GM12801 (cell line): ENCODE results near the gene ZNF641.

Experiments
- TF ChIP-seq, protein P1 (sequence below): IDR thresholded peaks from one replicate; pipeline ENCODE4 v1.5.1; 2011; ENCODE audit warnings: control low read depth; ENCODE audit not compliant: insufficient read length; ENCODE audit errors: extremely low read depth

Gene ZNF641

DNA sequence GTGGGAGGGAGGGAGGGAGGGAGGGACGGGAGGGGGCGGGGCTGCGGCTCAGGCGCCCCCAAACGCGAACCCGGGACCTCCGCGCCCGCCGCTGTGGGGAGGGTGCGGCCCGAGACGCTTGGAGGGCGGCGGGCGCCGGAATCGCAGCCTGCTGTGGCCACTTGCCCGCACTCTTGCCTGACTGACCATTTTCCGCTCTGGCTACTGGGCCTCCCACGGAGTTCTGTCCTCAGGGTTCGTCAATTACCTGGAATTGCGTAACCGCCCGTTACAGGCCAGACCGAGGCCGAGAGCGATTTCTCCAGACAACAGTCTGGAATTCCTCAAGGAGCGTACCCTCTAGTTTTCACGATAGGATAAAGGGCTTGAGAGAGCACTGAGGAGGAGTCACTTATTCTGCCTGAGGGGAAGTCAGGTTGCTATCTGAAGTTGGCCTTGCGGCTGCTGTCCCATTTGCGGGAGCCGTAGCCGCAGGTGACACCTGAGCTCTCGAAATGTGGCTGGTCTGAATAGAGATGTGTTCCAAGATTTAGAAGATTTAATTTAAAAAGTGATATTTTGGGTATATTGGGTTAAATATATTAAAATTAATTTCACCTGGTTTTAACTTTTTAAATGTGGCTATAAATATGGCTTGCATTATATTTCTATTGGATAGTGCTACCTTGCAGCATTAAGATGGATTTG, 446 bp upstream of the ZNF641 start:
- TF ChIP-seq, protein P1, sequence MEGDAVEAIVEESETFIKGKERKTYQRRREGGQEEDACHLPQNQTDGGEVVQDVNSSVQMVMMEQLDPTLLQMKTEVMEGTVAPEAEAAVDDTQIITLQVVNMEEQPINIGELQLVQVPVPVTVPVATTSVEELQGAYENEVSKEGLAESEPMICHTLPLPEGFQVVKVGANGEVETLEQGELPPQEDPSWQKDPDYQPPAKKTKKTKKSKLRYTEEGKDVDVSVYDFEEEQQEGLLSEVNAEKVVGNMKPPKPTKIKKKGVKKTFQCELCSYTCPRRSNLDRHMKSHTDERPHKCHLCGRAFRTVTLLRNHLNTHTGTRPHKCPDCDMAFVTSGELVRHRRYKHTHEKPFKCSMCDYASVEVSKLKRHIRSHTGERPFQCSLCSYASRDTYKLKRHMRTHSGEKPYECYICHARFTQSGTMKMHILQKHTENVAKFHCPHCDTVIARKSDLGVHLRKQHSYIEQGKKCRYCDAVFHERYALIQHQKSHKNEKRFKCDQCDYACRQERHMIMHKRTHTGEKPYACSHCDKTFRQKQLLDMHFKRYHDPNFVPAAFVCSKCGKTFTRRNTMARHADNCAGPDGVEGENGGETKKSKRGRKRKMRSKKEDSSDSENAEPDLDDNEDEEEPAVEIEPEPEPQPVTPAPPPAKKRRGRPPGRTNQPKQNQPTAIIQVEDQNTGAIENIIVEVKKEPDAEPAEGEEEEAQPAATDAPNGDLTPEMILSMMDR, result no peak

DNA sequence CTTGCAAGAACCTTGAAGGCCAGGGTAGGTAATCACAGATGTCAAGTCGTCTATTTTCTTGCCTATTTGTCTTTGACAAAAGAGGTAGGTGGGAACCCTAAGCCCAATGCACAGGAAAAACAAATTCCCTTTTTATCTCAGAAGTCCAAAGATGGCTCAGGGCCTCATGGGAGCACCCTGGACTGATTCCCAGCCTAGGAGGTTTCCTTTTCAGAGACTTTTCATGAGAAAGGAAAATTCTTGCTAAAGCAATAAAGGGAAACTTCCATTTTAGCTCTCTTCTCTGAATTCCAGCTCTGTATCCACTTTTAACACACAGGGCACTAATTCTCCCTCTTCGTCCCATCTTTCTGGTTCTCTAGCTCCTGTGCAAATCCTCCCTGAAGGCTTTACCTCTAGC, 1.2 kb downstream of the ZNF641 start:
- TF ChIP-seq, protein P1, result no peak

DNA sequence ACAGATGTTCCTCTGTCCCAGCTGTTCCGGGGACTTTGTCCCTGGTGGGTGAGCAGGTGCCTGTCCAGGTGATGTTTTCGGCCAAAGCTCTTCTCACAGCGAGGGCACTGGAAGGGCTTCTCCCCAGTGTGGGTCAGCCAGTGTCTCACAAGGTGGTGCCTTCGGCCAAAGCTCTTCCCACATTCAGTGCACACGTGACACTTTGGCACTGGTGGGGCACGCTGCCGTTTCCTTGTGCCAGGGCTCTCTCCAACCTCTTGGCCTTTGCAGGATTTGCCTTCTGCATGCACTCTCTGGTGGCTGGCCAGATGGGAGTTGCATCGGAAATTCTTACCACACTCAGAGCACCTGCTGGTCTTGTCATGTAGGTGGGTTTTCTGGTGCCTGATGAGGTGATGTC, 7.7 kb downstream of the ZNF641 start:
- TF ChIP-seq, protein P1, result no peak

DNA sequence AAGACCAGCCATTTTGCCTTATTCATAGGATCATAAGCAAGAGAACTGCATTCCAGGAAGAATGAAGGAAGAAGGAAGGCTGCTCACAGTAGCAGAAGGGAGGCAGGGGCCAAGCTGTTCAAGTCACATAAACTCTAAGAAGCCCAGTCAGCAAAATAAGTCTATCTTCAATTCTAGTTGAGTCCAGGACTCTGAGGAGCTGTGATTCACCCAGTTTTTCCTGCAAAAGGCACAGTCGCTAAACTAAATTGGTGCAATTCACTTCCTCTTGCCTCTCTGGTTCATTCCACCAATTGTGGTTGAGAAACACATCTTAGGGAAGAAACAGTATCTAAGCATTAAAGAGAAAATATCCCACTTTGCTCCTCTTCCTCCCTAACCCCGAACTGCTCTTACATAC, 9.8 kb downstream of the ZNF641 start:
- TF ChIP-seq, protein P1, result no peak

DNA sequence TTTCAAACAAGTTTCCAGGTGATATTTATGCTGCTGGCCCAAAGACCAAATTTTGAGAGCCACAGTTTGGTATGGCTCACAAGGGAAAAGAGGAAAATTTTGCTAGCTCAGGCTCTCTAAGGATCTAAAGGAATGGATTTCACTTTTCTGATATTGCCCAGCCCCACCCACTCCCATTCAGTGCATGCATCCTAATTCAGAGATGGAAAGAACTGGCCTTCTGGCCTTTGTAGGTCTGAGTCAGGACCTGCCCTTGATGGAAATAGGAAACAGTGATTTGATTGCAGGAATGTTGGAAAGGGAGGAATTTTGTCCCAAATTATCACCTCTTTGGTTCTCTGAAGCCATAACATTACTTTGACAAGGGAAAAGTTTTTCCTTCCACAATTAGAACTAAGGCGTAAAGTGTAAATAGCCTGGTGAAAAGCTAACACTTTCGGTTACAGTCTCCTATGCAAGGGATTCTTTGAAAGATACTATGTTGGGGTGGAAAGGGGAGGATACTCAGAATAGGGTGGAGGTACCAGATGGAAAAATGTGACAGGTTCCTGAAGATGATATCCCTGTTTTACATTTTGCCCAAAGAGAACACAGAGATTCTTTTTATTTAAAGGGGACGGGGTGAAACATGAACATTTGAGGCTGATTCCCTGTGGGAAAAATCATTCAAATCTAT, 11.1 kb downstream of the ZNF641 start:
- TF ChIP-seq, protein P1, result no peak

DNA sequence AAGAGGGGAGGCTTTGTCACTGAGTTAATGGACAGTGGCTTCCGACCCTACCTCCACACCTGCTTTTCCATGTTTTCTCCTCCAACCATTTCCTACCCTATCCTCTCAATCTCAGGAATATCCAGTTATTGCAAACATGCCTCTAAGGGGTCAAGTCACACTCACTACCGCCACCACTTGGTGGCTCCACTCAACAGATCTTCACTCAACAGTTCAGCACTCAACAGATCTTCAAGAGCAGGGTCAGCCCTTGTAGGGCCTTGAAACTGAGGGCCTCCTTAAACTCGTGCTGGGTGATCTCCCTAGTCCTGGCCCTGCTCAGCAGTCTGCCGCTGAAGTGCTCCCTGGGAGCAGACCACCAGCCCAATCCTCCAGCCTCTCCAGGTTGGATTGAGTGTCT, 14.2 kb downstream of the ZNF641 start:
- TF ChIP-seq, protein P1, result no peak

DNA sequence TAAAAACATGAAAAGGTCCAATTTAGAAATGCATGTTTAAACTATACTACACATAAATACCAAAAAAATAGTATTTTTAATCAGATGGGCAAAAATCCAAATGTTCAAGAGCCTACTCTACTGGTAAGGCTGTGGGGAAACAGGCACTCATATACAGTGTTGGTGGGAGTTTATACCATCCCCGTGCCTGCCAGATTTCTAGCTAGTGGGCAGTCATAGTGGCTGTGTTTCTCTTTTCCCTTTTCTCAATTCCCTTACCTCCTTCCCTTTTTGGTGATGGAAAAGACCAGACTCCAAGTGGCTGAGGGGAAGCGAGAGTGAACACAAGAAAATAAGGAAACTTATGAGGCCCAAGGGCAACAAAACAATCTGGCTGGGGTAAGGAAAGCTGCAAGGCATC, 14.7 kb downstream of the ZNF641 start:
- TF ChIP-seq, protein P1, result no peak
